ENCODE measurements around the gene LARGE1.

Gene LARGE1

DNA sequence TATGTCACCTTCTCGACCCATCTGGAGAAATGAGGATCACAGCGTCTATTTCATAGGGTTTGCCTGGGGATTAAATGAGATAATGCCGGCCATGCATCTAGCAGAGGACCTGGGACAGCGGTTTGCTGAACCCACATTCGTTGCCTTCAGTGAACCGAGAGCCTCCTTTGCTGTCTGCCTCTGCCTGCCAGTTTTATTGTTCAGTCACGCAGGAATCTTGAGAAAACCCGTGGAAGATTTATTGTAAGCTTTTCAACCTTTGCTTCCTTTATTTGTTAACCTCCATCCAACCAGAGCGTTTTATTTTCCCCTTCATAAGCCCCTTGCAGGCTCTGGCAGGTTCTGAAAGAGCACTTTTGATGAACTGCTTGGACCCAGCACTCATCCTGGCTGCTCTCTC lies 659.8 kb downstream of the LARGE1 start:
- DNase-seq (ENCODE audit: low read depth, low spot score), result no peak

DNA sequence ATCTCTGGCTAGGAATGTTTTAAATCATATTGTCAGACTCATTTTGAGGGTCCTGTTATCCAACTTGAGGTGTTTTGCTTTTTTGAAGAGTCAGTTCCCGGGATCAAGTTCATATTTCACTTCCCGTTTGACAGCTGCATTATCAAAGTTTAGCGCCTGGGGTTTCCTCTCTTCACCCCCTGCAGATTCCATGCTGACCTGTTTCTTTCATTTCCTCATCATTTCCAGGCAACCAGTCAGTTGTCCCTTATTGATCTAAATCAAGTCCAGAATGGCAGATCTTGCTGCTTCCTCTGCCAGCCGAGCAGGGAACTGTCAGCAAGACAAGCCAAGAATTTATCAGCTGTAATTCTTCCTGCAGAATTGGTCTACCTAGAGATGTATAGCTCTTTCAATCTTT lies 664.5 kb downstream of the LARGE1 start:
- no peak for DNase-seq (ENCODE audit: low read depth, low spot score)

DNA sequence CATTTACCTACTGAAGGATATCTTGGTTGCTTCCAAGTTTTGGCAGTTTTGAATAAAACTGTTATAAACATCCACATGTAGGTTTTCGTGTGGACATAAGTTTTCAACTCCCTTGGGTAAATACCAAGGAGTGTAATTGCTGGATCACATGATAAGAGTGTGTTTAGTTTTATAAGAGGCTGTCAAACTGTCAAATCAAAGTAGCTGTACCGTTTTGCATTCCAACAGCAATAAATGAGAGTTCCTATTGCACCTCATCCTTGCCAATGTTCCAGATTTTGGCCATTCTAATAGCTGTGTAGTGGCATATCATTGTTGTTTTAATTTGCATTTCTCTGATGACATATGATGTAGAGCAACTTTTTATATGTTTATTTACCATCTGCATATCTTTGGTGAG lies 671.3 kb downstream of the LARGE1 start:
- DNase-seq (ENCODE audit: low read depth, low spot score), result no peak

DNA sequence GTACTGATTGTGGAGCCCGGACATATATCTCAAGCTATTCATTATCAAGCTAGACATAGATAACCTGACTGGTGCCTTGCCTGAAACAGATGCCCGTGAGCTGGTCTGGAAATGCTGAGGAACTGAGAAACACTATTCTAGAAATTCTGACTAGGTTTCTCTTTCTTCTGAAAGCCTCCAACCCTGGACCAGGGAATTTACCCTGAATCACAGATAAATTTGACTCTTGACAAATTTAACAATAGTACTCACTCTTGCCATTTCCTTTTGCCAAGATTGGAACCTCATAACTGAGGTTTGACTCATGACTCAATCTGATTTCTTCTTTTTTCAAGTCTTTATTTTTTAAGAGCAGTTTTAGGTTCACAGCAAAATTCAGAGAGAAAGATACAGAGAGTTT lies 672.5 kb downstream of the LARGE1 start:
- no peak for DNase-seq (ENCODE audit: low read depth, low spot score)

DNA sequence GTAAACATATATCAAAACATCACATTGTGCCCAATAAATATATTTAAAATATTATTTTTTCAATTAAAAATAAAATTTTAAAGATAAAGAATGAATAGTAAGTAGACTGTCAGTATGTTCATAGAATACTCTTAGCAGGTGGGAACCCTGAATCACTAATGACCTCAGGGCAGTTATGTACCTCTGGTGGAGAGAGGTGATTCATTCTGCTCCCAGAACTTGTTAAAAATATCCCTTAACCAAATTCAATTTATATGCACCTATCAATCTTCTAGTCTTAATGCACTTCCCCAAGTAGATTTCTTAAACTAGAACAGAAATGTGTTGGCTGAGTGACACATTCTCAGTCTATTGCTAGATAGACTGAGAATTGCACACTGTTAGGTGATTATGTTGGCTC lies 678.2 kb downstream of the LARGE1 start:
- DNase-seq (ENCODE audit: low read depth, low spot score), result no peak

DNA sequence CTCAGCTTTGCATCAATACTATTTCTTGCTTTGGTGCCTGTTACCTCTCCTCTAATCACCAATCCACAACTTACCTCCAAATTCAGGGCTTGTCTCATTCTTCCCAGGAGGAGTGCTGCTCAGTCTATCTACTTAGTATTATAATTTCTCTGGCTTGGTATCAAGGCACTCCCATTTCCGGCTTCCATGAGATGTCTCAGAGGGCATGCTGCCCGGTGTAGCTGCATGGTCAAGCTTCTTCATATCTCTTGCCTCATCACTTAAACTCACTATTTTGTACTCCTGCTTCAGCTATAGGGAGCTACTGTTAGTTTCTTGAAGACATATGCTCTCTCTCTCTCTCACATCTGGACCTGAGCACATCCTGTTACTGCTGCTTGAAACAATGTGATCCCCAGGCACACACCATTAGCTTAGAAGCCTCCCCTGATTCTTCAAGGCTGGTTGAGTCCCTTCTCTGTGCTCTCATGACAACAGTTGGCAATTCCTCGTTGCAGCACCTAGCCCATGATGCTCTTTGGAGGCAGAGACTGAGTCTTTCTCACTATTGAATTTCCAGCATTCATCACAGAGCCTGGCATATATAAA lies 679.3 kb downstream of the LARGE1 start:
- DNase-seq (ENCODE audit: low read depth, low spot score), result no peak

DNA sequence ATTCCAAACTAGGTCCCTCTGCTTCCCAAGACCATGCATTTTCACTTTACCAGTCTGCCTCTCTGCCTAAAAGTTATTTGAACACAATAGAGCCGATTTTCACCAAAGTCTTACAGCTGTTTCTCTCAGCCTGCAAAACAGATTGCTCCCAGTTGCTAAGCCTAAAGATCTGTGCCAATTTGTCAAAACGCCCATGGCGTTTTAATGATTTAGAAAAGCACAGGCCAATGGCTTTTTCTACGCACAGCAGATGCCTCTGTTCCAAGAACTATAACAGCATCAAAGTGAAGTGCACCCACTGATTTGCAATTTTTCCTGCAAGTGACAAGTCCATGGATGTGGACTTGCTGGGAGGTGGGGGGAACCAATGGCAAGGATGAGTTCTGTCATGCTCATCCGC lies 688.2 kb downstream of the LARGE1 start:
- no peak for DNase-seq (ENCODE audit: low read depth, low spot score)

DNA sequence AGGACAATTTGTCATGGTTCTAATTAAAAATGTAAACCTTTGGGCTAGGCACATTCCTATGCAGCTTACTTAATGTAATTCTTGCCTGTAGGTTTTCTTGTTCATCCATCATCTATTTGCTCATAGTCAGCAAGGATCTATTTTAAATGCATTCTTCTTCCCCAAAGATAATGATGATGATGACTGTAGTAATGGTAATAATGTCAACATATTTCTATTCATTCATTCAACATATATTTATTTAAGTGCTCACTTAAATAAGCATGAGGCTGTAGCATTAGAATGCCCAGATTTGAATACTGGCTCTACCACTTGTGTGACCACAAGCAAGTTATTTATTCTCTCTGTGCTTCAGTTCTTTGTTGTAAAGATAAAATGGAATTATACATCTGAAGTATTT lies 692.5 kb downstream of the LARGE1 start:
- no peak for DNase-seq (ENCODE audit: low read depth, low spot score)

DNA sequence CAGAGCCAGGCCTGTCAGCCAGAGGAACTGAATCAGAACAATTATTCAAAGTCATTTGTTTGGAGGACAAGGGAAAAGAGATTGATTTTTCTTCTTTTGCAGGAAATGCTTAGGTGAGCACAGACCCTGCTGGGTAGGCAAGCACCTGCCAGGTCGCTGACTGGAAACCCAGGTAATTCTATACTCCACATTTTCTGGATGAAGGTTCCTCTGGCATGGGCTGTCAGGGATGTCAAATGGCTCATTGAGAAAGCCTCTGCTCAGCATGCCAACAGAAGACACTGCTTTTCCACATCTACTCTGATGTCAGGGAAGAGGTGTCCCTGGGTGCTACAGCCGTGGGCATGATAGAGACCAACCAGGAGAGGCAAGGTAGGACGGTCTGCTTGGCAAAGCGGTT lies 695.4 kb downstream of the LARGE1 start:
- no peak for DNase-seq (ENCODE audit: low read depth, low spot score)
